Stimulated activated CD4-positive, alpha-beta T cell treated with anti-CD3 and anti-CD28 coated beads, Interleukin-4, amount 100 ng/mL, for 24 hours (primary cell): ENCODE data around the gene RRAS2.
"Not testable (repeated sequence)": the region's sequence is repeated elsewhere in the genome, so short reads cannot be mapped to it uniquely, and the experiment has no call there.

ENCODE experiments used
- DNase-seq: peaks from one replicate; pipeline ENCODE4 v3.0.0-alpha.2; 2020

The RRAS2 gene

GRCh38 chr11:14253421-14253820, 105.6 kb downstream of the RRAS2 start:
- no peak for DNase-seq

GRCh38 chr11:14252501-14252900, 106.5 kb downstream of the RRAS2 start:
- DNase-seq = not testable (repeated sequence)

- DNase-seq = no peak
These were observed 107.2 kb downstream of the RRAS2 start for GRCh38 chr11:14251754-14252153.

GRCh38 chr11:14249121-14249963, 109.6 kb downstream of the RRAS2 start:
- DNase-seq = peak; percentile 72

GRCh38 chr11:14248580-14248981, 110.4 kb downstream of the RRAS2 start:
- no peak for DNase-seq

- no peak for DNase-seq
These were observed 113.5 kb downstream of the RRAS2 start for GRCh38 chr11:14245444-14245843.

GRCh38 chr11:14244926-14245325, 114.1 kb downstream of the RRAS2 start:
- DNase-seq = no peak

GRCh38 chr11:14242733-14243132, 116.2 kb downstream of the RRAS2 start:
- no peak for DNase-seq

GRCh38 chr11:14242187-14242586, 116.8 kb downstream of the RRAS2 start:
- DNase-seq = no peak

- no peak for DNase-seq
These were observed 118.0 kb downstream of the RRAS2 start for GRCh38 chr11:14240951-14241350.

- DNase-seq = no peak
These were observed 118.8 kb downstream of the RRAS2 start for GRCh38 chr11:14240221-14240620.

- no peak for DNase-seq
These were observed 121.5 kb downstream of the RRAS2 start for GRCh38 chr11:14237444-14237961.

GRCh38 chr11:14235701-14236100, 123.3 kb downstream of the RRAS2 start:
- DNase-seq = no peak

- DNase-seq = no peak
These were observed 124.5 kb downstream of the RRAS2 start for GRCh38 chr11:14234446-14234845.

GRCh38 chr11:14232652-14233051, 126.3 kb downstream of the RRAS2 start:
- DNase-seq = no peak

GRCh38 chr11:14230407-14230806, 128.6 kb downstream of the RRAS2 start:
- no peak for DNase-seq

GRCh38 chr11:14229472-14229871, 129.5 kb downstream of the RRAS2 start:
- DNase-seq = no peak

GRCh38 chr11:14228356-14228755, 130.6 kb downstream of the RRAS2 start:
- DNase-seq = no peak
